HS-27A (cell line): Measurements from ENCODE around the gene GIT2.
"Not testable (repeated sequence)": the region's sequence is repeated elsewhere in the genome, so short reads cannot be mapped to it uniquely, and the experiment has no call there.

ENCODE experiments used
- DNase-seq: peaks from one replicate; pipeline ENCODE4 v3.0.0-alpha.2; 2012; ENCODE audit warnings: low read depth, missing footprints

Gene GIT2

DNA sequence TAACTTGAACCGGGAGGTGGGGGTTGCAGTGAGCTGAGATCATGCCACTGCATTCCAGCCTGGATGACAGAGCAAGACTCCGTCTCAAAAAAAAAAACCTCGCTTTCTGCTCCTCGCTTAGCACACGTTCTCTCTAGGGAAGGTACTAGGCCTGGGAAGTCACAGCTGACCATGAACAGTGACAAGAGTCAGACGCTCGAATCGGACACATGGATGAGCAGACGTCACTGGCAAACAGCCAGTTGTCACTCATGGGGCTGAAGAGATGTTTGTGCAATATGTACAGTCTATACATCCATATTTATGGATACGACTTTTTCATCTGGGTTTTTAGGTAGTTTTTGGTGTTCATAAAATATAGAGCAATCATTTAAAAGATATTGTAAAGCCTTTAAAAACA, 76.7 kb downstream of the GIT2 start:
- DNase-seq = no peak

DNA sequence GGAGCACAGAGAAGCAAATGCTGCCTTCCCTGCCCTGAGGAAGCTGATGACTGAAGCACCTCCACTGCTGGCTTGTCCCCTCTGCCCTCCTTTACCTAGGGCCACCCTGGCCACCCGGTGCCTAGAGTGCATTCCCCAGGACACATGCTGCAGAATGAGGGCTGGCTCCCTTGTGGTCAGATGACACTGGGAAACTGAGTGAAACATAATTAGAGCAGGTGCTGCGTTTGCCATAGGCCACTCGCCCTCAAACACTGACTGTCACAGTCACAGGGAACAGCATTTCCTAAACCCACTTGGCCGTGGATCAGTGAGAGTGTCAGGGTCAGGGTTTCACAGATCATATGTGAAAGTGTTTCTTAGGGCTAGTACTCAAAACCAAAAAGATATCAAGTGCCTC, 80.1 kb downstream of the GIT2 start:
- DNase-seq = no peak

DNA sequence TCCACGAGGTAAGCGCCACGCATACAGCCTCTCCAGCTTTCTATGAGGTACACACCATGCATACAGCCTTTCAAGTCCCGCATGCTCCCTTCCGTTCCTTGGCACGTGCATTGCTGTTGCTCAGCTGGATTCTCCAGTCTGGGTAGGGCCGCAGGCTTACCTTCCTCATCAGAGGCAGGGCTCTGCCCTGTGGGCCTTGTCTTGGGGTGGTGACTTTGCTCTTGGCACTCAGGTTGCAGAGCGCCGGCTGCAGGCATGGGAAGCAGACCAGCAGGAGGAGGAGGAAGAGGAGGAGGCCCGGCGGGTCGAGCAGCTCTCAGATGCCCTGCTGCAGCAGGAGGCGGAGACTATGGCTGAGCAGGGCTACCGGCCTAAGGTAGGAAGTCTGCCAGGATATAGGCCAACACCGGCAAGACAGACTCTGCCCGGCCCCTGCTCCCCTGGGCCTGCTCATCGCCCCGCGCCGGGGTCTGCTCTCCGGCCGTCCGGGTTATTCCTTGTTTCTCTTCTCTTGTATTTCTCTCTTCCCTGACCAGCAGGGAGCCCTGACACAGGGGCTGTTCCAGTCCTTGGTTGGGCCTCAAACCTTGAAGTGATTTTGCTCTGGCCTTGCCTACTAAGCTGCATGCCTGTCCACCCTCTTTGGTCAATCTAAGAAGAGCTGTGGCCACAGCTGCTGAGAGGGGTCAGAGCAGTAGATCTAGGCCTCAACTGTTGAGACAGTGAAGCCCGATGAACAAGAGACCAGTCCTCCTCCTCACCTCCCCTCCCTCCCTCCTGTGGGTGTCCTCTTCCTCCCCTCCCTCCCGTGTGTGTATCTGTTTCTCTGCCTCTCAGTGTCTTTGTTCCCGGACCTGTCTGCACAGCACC, 80.8 kb downstream of the GIT2 start:
- no peak for DNase-seq

DNA sequence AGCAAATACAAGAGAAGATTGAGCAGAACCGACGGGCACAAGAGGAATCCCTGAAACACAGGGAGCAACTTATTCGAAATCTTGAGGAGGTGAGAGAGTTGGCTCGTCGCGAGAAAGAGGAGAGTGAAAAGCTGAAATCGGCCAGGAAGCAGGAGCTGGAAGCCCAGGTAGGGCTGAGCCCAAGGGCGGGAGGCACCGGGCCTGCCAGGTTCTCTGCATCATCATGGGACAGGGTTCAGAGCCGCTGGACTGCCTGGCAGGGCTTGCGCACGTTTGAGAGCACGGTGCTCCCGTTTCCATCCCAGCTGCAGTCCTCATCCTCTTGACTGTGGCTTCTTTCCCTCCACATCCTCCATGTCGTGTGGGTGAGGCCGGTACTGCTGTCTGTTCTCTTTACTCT, 81.7 kb downstream of the GIT2 start:
- no peak for DNase-seq

DNA sequence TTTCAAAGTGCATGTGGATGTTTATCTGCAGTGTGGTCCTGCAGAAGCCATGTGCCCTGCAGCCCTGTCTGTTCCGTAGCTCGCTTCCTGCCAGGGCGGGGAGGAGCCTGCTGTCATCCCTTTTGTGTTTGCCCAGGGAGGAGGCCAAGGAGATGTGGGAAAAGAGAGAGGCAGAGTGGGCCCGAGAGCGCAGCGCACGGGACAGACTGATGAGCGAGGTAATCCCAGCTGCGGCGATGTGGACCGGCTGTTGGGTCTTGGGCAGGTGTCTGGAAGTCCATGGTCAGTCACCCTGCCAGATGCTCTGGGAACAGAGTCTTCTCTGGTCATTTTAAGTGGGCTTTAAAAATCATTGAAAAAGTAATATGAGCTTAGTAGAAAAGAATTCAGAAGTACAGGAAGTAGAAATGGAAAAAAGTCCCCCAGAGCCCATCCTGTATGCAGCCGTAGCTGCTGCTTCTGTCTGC, 83.3 kb downstream of the GIT2 start:
- no peak for DNase-seq

DNA sequence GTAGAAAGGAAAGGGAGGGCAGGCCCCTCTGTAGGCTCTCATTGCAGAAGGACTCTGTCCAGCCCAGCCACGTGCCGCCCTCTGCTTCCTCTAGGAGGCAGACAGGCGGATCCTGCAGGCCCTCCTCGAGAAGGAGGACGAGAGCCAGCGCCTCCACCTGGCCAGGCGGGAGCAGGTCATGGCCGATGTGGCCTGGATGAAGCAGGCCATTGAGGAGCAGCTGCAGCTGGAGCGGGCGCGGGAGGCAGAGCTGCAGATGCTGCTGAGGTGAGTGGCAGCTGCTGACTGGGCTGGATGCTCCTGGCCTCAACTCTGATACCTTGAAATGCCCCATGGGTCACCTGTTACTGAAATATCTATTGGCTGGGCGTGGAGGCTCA, 85.2 kb downstream of the GIT2 start:
- no peak for DNase-seq

DNA sequence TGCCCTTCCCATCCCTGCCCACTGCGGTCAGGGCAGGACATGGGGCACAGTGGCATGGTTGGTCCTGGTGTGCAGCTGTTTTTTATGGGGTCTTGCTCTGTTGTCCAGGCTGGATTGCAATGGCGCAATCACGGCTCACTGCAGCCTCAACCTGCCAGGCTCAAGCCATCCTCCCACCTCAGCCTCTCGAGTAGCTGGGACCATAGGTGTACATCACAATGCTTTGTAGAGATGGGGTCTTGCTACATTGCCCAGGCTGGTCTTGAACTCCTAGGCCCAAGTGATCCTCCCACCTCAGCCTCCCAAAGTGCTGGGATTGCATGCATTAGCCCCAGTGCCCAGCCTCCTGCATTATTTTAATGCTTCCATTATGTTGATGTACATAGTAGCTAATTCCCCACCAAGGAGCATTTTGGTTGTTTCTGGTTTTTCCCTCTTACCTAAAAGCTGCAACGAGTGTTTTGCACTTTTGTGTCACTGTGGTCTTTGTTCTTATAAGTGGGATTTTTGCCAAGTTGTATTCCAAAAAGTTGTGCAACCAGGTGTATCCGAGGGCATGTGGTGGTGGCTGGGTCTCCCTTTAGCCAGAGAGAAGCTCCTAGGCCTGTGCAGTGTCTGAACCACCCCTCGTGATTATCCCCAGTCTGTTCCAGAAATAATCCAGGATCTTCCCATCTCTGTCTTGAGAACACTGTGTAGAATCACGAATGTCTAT, 85.8 kb downstream of the GIT2 start:
- DNase-seq = no peak

DNA sequence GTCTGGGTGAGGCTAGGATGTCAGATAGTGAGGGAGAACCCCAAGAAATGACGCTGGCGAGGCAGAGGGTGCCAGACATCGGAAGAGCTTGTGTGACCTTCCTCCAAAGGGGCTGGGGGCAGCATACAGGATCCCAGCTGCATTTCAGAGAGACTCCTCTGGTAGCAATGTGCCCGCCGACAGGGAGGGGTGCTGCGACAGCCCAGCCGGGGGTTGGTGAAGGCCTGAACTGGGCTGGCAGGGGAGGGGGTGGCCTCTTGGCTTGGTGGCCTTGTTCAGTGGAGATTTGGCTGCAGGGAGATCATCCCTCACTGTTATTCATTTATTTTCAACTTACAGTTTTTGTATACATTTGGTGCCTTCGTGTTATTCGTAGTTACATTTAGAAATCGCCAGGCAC, 90.9 kb downstream of the GIT2 start:
- no peak for DNase-seq

DNA sequence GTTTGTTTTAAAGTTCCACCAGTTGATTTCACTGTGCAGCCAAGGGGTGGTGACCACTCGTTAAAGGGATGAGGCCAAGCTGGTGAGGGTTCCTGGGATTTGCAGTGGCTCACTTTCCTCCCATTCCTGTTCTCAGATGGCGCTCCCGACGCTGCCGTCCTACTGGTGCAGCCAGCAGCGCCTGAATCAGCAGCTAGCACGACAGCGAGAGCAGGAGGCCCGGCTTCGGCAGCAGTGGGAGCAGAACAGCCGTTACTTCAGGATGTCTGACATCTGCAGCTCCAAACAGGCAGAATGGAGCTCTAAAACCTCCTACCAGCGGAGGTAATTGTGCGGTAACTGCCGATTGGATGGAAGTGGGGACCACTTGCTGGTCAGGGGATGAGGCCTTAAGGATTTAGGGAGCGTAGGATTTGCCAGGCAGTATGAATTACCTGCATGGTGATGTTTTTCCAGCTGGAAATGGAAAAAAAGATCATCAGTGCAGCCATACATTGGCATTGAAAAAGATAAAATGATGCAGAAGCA, 93.2 kb downstream of the GIT2 start:
- no peak for DNase-seq

DNA sequence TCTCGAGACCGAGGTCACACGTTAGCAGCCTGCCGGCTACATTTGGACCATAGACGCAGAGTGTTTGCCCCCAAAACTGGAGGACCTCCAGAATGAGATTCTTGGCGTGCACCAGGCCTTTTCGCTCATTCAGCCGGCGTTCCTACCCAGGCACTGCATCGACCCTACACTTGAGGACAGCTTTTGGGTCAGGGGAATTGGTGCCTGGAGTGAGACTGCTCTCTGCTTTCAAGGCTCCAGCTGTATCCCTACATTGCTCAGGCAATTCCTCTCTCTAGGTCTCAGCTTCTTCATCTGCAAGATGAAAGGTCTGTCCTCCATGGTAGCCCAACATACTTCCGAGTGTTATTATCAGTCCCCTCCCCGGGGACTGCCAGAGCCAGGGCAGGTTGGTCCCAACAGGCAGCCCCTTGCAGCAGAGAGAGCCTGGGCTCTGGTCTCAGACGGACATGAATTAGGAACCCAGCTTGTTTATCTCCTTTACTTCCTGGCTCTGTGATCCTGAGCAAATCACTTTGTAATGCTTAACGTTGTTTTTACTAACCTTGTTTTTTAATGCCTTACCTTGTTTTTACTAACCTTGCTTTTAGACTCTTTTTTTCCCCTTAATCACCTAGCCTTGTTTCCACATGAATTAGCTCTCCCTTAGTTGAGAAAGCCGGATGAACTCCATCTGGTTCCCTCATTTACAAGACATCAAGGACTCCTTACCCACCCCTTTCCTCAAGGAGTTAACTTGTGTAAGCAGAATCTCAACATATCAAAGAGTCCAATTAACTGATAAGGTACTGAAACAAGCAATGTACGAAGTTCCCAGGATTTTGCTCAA, 95.2 kb downstream of the GIT2 start:
- no peak for DNase-seq

DNA sequence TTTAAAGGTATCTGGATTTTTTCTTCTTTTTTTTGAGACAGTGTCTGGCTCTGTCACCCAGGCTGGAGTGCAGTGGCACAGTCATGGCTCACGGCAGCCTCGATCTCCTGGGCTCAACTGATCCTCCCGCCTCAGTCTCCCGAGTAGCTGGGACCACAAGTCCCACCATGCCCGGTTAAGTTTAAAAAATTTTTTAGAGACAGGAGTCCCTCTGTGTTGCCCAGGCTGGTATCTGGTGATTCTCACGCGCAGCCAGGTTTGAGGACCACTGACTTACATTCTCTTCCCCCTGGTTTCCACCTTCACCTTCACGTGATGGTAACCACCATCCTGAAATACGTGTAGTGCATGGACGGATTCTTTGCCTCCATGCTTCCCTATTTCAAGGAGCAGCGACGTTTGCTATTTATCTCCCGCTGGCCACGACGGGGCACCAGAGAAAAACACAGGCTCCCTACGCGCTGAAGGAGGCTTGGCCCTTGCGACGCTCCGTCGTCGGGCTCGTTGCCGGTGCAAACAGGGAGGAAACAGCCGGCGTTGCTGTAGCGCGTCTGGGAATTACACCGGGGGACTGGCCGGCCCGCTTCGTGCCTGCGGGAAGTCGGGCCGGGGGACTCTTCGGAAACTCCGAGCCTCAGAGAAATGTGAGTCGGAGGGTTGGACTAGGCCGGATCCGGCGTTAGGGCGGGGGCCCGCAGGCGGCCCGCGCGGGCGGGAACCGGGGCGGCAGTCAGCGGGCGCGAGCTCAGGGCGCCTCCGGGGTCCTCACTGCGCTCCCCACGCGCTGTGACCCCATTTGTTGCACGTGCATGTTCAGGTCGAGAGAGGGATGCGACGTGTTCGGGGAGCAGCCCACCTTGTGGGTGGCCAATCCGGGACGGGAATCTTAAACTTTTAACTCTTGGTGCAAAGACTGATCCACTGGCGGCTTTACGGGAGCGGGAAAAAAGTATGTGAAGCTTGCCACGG, 96.1 kb downstream of the GIT2 start, which contains the start of gene TCHP:
Gene TCHP, plus strand, starts transcription at position 492 of the 969 bp plus-strand sequence. CDS start 2,753 bp downstream, outside the sequence.
- peak; percentile 66 for DNase-seq

DNA sequence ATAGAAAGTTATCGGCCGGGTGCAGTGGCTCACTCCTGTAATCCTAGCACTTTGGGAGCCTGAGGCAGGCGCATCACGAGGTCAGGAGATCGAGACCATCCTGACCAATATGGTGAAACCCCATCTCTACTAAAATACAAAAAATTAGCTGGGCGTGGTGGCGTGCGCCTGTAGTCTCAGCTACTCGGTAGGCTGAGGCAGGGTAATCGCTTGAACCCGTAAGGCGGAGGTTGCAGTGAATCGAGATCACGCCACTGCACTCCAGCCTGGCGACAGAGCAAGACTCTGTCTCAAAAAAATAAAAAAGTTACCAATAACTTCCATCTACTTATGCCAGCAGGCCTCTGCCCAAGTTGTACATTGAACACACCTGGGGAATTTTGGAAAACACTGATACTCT, 96.8 kb downstream of the GIT2 start:
- not testable (repeated sequence) for DNase-seq

DNA sequence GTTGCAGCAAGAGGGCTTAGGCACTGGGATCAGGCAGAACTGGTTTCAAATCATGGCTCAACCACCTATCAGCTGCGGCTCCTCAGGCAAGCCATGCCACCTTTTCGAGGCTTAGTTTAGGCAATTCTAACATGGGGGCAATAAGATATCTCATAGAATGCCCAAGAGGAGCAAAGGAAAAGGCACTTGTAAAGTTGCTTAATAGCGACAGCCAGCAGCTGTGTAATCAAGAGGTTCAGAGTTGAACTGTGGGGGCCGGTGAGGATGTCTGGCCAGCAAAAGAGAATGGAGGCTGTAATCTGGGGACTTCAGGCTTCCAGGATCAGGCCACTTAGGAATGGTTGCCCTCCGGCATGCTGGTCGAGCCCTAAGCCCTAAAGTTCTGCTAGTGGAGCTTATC, 99.1 kb downstream of the GIT2 start:
- no peak for DNase-seq

DNA sequence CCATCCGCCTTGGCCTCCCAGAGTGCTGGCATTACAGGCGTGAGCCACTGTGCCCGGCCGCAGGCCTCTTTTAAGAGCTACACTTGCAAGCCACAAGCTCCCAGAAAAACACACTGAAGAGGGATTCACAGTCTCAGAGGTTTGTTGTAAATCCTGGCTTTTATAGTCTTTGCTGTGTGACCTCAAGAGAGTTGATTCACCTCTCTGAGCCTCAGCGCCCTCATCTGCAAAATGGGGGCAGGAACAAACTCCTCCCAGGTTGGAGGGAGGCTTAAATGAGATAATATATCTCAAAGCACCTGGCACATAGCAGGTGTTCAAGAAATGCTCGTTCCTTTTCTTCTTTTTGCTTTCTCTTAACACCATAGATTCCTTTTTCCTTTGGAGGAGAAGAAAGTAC, 100.0 kb downstream of the GIT2 start:
- no peak for DNase-seq

DNA sequence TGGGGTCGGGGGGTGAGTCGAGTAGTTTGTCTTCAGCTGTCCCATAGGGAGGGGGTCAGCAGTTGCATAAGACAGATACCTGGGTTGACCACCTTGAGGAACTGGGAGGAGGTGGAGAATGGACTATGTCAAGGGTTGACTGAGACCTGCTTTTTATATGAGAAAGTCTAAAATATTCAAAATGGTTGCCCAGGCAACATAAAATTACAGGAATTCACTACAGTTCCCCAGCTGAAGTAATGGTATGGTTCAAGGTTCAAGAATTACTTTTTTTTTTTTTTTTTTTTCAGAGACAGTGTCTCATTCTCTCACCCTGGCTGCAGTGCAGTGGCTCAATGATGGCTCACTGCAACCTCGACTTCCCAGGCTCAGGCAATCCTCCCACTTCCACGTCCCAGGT, 101.2 kb downstream of the GIT2 start:
- no peak for DNase-seq

DNA sequence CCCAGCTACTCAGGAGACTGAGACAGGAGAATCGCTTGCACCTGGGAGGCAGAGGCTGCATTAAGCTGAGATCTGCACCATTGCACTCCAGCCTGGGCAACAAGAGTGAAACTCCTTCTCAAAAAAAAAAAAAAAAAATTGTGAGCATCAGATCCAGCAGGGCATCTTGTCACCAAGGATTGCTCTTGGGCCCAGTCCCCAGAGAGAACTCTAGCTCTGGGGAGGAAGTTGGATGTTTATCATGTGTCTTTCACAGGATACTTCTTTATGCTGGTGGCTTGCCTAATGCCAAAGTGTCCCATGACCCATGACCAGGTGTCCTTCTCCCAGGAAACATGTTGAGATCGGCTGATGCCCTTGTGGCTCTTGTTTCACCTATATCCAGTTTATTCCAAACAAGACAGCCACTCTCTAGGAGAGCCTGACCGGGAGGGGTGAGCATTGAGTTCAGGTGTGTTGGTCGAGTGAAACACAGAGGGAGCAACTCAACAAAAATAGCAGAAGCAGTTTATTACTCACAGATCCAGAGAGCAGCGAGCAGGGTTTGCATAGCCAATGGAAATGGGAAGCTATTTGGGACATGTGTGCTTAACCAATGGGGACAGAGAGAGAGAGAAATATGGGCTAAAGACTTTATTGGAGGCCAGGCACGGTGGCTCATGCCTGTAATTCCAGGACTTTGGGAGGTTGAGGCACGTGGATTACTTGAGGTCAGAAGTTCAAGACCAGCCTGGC, 102.7 kb downstream of the GIT2 start:
- no peak for DNase-seq

DNA sequence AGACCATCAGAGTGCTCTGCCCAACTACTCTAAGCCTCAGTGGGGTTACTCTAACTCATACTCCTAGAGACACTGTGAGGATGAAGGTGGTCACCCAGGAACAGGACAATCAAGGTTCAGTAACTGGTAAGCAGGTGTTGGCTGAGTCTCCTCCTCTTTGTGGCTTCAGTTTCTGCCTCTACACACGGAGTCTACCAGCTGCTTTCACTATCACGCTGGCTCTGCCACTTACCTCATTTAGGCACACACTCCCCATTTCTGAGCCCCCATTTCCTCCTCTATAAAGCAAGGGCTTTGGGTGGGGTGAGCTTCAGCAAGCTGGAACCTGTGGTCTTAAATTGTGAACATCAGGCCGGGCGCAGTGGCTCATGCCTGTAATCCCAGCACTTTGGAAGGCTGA, 103.4 kb downstream of the GIT2 start:
- no peak for DNase-seq

DNA sequence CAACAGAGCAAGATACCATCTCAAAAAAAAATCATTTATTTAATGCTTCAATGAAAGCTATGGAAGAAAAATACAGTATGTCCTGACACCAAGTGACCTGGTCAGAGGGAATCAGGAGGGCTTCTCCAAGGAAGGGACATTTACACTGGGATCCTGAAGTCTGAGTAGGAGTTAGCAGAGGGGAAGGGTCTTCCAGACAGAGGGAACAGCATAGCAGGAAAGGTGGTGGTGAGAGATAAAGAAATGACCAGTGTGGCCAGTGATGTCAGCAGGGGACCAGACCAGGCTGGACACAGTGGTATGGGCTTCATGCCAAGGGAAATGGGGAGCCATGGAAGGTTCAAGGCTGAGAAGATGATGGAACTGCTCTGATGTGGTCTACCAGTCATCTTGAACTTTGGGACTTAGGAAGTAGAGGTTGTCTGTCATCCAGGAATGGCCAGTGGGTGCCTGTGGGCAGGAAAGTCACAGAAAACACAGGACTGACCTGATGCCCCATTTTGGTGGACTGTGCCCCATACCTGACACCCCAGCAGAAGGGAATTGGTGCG, 103.9 kb downstream of the GIT2 start:
- DNase-seq = no peak

DNA sequence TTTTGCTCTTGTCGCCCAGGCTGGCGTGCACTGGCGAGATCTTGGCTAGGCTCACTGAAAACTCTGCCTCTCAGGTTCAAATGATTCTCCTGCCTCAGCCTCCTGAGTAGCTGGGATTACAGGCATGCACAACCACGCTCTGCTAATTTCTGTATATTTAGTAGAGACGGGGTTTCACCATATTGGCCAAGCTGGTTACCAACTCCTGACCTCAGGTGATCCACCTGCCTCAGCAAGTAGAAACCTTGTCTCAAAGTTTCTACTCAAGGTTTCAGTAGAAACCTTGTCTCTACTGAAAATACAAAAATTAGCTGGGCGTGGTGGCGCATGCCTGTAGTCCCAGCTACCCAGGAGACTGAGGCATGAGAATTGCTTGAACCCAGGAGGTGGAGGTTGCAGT, 104.4 kb downstream of the GIT2 start:
- DNase-seq = not testable (repeated sequence)

DNA sequence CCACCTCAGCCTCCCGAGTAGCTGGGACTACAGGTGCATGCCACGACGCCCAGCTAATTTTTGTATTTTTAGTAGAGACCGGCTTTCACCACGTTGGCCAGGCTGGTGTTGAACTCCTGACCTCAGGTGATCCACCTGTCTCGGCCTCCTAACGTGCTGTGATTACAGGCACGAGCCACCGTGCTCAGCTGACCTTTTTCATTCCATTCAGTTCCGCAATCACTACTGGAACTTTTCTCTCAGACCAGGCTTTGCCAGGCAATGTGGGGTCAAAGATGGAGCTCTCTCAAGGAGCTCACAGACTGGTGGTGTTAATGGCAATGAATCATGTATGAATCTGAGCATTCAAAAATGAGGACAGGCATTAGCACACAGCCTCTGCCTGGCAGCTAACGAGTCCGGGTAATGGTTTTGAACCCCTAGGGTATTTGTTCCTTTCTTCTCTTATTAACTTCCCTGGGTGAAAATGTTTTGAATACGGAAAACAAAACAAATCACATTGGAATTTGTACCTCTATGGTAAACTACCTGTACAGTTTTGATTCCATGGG, 105.5 kb downstream of the GIT2 start:
- DNase-seq = no peak
